Stimulated activated CD4-positive, alpha-beta T cell treated with anti-CD3 and anti-CD28 coated beads, Interleukin-12 subunit alpha, Interleukin-12 subunit beta, amount 100 ng/mL, for 24 hours (primary cell): ENCODE results near the gene CRTAC1.

Experiments used
- DNase-seq, 2 experiments: peaks; one replicate each; pipeline ENCODE4 v3.0.0-alpha.2; 2020; ENCODE audit warnings: low read depth in 2 of 2

Gene CRTAC1

DNA sequence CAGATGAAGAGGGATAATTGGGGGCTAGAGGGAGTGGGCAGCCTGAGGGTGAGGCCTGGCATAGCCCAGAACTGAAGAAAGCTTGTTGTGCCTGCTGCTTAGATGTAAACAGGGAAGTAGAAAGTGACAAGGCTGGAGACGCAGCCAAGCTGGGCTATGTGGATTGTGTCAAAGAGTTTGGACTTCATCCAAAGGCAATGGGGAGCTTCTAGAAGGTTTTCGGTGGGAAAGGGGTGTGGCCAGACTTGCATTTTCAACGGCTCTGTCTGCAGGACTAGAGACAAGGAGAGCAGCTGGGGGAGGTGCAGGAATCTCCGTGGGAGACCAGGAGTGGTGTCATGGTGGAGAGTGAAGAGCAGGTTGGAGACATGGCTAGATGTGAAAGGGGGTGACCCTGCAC lies 132.0 kb downstream of the CRTAC1 start:
- no peak for DNase-seq

- DNase-seq: no peak
Observed at GRCh38 chr10:97896756-97897358, 133.6 kb downstream of the CRTAC1 start.

- no peak for DNase-seq
Observed at GRCh38 chr10:97895915-97896314, 134.5 kb downstream of the CRTAC1 start.

GRCh38 chr10:97895084-97895483 lies 135.3 kb downstream of the CRTAC1 start:
- DNase-seq: no peak

GRCh38 chr10:97894092-97894491 lies 136.3 kb downstream of the CRTAC1 start:
- DNase-seq: no peak

- no peak for DNase-seq
Observed at GRCh38 chr10:97892939-97893338, 137.5 kb downstream of the CRTAC1 start.

GRCh38 chr10:97892506-97892905 lies 137.9 kb downstream of the CRTAC1 start:
- DNase-seq: no peak

DNA sequence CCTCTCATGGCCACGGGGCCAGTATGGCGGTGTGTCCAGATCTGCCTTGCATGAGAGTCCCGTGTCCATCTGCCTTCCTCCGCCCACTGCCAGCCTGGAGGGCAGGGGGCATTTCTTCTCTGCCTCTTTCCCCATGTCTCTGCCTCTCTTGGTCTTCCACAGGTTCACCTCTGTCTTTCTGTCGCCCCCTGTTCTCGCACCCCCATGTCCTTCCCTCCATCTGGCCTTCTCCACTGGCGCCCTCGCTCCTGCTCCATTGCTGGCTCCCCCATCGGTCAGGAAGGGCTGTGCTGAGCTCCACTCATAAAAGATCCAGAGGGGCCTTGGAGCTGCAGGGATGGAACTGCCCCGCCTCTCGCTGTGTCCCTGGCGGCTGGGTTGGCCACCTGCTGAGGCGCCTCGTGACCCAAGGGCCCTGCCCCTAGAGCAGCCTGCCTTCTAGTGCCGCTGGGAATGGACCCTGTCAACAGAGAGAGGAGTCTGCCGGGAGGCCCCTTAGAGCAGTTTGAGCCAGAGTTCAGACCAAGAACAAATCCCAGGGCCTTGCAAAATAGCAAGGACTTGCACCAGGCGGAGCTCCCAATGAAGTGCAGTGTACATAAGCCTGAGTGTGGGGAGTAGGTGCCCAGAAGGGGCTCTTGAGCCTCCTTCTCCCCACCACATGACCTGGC lies 138.8 kb downstream of the CRTAC1 start:
- no peak for DNase-seq

GRCh38 chr10:97889461-97890265 lies 140.8 kb downstream of the CRTAC1 start:
- no peak for DNase-seq

GRCh38 chr10:97888641-97889262 lies 141.7 kb downstream of the CRTAC1 start:
- DNase-seq: no peak

GRCh38 chr10:97888134-97888533 lies 142.3 kb downstream of the CRTAC1 start:
- DNase-seq: no peak

DNA sequence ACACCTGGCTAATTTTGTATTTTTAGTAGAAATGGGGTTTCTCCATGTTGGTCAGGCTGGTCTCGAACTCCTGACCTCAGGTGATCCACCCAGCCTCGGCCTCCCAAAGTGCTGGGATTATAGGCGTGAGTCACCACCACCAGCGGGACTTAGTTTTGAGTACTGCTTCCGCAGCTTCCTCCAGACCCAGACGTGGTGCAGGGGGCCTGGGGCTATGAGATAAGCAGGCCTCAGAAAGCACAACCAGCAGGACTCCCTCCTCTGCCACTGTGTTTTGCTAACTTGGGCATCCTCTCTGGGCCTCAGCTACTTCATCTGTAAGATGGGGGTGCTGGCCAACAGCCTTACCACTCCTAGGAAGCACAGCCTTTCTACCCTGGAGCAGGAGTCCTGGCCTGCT lies 143.0 kb downstream of the CRTAC1 start:
- DNase-seq: no peak

GRCh38 chr10:97886286-97886685 lies 144.1 kb downstream of the CRTAC1 start:
- no peak for DNase-seq

DNA sequence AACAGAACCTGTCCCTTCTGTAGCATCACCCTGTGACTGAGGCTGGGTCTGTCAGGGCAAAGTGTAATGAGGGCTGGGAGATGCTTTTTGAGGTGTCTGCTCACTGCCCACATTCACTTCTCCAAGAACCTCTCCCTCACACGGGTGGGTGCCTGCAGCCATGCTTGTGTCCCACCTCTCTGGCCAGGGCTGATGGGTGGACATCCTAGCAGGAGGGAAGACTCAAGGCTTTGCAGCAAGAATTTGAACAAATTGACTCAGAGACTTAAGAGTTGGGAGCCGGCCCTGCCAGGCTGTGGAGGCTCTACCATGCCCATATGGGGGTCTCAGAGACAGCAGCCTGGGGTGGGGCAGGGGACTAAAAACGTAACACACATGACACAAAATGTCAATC lies 147.3 kb downstream of the CRTAC1 start:
- no peak for DNase-seq

DNA sequence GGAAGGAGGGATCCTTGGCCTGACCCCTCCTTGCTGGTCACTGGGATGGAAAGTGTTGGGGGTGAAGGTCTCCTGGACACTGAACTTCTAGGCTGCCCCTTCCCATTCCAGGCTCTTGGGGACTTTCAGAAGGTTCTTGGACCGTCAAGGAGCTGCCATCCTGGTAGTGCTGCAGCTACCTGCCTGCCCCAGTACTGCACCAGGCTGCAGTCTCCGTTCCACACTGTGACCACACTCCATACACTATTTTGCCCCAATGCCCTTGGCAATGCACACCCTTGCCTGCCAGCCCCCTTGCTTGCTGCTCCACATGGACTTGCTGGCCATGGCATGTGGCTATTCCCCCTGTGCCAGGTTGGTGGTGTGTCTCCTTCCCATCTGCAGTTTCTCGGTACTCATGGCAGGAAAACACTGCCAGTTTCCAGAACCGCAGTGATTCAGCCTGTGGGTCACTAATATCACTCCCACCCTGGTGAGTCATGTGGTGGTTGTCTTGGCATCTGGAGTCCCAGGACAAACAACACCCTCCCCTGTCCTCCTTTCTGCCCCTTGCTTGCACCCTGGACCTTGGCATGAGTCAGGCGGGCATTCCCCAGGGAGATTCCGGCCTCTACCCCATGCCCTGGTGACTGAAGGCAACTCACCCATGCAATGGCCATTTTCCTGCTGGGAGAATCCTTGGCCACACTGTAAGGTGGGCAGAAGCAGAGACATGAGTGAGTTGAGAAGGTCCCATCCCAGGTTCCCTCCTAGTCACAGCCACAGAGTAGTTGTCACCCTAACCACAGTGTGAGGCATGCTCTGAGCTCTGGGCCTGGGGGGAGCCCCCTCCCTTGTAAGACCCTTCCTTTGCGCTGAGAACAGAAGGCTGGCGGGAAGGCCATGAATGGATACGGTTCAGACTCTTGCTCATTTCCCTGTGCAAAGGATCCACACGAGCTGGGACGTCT lies 148.0 kb downstream of the CRTAC1 start:
- no peak for DNase-seq

- no peak for DNase-seq
Observed at GRCh38 chr10:97880109-97880508, 150.3 kb downstream of the CRTAC1 start.

- no peak for DNase-seq
Observed at GRCh38 chr10:97879241-97879640, 151.2 kb downstream of the CRTAC1 start.

GRCh38 chr10:97876402-97876801 lies 154.0 kb downstream of the CRTAC1 start:
- DNase-seq: no peak

DNA sequence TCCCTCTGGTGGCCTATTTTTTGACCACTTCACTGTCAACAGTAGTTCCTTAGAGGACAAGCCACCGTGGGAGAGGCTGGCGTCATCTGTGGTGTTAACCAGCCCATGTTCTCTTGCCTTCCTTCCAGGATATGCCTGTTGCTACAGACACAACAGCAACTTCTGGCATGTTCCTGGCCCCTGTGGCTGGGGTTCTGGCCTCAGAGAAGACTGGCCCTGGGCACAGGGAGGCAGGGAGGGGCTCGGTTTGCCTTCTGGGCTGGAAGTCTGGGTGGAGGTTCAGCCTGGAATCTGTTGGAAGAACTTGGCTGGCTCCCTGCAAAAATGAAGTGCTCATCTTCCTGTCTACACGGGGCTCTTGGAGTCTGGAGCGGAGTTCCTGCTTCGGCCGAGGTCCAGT lies 155.0 kb downstream of the CRTAC1 start:
- no peak for DNase-seq

DNA sequence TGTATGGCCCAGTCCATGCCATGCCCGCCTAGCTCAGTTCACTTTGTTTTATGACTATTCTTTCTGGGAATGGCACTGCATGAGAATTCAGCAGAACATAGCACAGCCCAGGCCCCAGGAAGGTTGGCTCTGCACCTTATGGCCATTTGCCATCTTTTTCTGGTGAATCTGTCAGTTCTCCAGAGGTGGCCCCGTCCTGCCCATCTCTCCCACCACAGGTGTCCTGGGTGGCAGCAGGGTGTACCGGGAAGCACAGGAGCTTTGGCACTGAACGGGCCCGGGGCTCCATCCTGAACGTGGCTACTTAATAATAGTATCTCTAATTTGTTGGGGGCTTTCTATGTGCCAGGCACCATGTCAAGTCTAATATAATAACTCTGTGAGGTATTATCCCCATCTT lies 156.1 kb downstream of the CRTAC1 start:
- DNase-seq: no peak

- no peak for DNase-seq
Observed at GRCh38 chr10:97873569-97873968, 156.9 kb downstream of the CRTAC1 start.
